Measurements from ENCODE around the gene MORN1.

The MORN1 gene

DNA sequence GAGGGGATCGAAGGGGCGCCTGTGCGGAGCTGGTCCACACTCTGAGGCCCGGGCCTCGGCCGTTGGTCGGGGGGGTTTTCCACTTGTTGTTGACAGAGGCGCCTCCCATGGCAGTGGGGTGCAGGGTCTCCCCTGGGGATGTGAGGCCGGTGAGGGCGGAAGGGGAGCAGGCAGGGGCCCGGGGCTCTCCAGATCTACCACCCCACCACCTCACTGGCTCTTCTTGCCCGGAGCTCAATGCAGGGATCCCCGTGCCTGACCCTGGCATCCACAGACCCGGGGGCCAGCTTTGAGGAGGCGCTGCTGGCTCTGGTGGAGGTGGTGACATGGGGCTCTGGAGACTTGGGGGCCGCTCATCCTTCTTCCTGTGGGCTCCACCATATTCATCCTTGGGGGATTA lies 28.1 kb upstream of the MORN1 start:
- no peak for DNase-seq

DNA sequence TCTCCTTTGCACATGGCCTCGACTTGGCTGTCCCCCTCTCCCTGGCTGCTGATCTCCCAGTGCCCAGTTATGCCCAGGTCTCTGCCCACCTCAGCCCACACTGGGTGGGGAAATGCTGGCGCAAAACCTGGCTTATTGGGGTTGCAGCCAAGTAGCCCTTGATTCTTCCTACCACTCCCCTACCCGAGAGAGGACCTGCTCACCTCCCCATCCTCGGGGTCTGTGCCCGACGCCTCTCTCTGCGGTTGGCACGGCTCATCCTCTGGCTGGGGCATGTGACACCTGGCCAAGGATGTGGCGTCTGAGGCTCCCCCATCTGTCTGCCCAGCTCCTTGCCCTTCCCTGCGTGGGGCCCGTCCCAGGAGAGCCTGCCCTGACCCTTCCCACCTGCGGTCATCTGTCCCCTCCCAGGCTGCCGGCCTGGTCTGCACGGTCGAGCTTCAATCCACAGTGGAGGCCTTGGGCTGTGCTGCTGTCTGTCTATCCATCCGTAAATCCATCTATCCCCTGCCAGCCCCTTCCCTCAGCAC lies 27.5 kb upstream of the MORN1 start:
- no peak for DNase-seq

DNA sequence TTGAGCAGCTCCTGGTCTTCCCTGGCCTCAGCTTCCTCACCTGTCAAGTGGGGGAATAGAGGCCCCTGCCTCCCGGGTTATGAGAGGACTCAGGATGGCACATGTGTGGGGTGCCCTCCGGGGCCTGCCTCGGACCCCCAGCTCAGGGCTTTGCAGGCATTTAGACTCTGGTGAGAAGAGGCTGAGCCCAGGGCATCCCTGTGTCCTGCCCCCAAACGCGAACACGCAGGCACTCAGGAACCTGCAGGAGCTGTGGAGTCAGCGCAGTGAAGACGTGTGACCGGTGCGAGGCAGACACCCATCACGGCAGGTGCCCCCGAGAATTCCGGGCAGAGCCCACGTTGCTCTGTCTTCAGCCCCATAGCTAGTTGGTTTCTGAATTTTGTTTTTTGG lies 26.5 kb upstream of the MORN1 start:
- DNase-seq = no peak

DNA sequence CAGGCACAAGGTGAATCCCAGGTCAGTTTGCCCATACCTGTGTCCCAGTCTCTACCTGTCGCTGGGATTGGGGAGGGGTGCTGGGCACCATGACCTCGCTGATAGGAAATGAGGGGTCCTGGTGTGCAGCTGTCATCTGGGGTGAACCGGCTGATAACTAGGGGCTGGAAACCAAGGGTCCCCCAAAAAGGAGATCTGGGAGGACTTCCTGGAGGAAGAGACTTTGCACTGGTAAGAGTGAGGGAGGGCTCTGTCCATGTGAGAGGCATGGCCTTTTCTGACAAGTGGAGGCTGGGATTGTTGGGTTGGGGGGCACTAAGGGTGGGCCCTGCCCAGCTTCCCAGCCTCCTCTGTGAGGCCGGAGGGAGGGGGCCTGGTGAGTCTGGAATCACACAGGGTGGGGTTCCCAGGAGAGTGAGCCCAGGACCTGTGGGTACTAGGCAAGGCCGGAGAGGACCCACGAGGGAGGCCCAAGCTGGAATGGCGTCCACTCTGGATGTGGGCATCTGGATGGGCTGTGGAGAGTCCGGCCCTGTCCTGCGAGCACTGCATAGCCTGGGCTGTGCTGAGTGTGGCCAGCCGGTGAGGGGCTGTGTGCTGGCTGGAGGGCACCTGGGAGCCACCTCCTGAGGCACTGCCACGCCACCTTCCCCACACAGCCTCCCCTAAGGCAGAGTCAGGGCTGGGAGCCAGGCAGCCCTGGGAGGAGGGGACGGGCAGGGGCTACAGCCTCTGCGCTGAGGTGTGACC lies 25.9 kb upstream of the MORN1 start:
- no peak for DNase-seq

- DNase-seq = no peak
Observed at GRCh38 chr1:2416403-2416802, 25.0 kb upstream of the MORN1 start.

- DNase-seq = no peak
Observed at GRCh38 chr1:2415801-2416208, 24.5 kb upstream of the MORN1 start.

DNA sequence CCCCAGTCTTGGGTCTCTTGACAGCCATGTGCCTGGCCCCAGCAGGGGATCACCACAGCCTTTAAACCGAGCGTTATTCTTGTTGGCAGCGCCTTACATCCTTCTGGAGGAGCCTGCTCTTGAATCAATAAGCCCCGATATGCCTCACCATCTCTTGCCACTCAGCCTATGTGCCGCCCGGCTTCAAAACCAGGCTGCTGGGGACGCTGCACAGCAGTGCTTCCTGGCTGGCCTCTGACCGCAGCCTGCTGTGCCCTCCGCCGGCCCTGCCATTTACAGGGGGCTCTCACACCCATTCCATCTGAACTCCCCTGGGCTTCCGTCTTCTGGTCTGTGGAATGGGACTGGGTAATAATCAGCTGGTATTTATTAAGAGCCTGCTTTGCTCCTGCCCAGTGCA lies 24.0 kb upstream of the MORN1 start:
- no peak for DNase-seq

DNA sequence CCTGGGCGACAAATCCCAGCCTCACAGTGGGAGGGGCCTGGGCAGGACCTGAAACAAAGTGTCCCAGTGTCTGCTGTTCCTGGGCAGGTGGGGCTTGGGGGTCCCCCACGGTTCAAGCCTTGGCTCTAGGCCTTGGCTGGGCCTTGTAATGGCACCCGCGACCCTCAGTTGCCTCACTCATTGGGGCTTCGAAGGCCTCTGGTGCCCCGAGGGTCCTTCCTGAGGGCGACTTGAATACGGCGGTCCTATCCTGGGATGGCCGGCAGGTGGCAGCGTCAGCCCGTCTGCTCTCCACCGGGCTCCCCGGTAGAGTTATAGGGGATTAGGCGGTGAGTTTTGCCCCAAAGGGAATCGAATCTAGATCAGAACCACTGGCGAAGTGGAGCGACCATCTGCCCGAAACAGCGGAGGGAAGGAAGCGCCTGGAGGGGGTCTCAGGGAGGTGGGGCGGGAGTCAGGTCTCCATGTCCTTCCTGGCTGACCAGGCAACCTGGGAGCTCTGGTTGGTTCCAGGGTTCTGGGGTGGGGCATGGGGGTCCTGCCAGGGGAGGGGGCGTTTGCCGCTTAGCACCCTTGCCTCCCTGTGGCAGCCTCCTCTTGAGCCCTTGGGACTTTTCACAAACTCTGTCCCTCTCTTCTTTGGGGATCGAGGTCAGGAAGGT lies 23.1 kb upstream of the MORN1 start:
- peak; percentile 68 to 84 (median 76) for DNase-seq

DNA sequence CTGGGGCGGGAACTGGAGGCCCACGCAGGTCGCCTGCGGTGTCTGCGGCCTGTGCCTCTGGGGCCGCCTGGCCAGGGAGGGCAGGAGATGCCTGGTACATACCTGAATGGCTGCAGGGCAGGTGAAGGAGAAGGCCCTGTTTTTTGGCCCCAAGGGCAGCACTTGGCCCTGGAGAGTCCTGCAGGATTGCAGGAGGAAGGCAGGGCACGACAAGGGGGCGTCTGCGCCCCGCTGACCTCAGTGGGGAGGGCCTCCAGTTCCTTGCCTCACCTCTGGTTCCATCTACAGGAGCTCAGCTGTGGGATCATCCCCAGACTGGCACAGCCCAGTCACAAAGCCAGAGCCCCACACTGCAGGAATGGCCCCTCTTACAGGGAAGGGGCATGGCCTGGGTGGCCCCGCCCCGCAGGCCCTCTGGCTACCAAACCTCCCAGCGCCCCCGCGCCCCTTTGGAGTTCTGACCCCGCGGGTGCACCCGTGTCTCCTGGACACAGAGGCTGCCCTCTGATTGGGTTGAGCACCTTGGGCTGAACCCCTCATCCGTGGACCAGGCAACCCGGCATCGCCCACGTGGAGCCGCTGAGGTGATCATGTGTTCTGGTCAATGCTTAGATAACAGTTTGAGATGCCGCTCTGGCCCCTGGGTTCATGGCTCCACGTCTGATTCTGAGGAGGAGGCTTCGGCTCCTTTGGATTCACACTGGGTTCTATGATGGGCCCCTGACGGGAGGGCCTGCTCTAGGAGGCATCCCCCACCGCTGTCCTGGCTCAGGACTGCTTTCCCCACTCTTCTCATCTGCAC lies 22.3 kb upstream of the MORN1 start:
- peak in 1 of 4 experiments; percentile 13 for DNase-seq

- peak in 1 of 4 experiments; percentile 61 for DNase-seq
Observed at GRCh38 chr1:2412773-2413494, 21.6 kb upstream of the MORN1 start.

- DNase-seq = peak; percentile 98 to 100 (median 99)
Observed at GRCh38 chr1:2412395-2412772, 21.0 kb upstream of the MORN1 start, which contains the start of gene PEX10. PEX10 (minus strand) TSS chr1:2412564; CDS start chr1:2412502, 62 bp downstream.

GRCh38 chr1:2411801-2412394 lies 20.5 kb upstream of the MORN1 start:
- no peak for DNase-seq

DNA sequence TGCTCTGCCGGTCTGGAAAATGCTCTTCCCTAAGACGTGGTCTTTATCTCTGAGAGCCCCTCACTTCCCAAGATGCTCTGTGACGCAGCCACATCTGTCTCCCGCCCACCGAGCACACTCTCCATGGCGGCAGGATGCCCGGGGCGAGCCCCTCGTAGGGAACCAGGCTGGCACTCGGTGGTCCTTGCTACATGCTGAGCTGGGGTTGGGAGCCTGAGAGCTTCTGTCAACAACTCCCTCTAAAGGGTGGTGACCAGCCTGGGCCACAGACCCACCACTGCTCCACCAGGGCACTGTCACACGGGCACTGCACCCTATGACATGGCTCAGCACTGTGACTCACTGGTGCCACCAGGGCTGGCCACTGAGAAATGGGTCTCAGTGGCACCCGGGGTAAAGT lies 18.4 kb upstream of the MORN1 start:
- no peak for DNase-seq

DNA sequence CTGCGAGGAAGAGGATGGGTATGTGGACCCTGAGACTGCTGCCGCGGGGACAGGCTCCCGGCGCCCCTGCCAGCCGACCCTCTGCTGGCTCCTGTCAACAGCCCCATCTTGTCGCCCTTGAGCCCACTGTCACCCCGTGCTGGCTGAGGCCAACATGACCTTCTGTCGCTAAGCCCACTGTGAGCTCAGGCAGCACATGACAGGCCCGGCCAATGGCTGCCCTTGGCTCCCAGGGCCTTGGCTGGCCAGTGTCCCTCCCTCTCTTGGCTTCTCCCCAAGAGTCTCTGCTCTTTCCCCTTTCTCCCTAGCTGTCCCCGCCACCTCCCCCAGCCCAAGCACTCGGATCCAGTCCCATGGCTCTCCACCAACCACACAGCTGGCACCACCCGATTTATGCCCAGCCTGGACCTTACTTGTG lies 17.5 kb upstream of the MORN1 start:
- DNase-seq = no peak

DNA sequence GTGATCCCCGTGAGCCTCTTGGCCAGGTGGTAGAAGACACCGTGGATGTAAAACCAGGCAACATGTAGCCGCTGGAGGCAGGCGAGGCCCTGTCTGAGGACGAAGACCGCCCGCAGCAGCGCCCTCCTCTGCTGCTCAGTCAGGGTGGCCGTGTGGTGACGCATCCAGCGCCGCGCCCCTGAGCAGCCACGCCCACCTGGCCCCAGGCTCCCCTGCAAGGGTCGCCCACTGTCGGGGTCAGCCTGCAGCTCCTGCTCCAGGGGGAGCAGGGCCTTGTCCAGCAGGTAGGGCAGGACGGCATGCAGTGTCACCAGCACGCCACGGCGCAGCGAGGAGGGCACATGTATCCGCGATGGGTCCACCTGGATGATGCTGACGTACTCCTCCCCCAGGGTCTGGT lies 17.1 kb upstream of the MORN1 start:
- no peak for DNase-seq

- no peak for DNase-seq
Observed at GRCh38 chr1:2407991-2408275, 16.6 kb upstream of the MORN1 start.

DNA sequence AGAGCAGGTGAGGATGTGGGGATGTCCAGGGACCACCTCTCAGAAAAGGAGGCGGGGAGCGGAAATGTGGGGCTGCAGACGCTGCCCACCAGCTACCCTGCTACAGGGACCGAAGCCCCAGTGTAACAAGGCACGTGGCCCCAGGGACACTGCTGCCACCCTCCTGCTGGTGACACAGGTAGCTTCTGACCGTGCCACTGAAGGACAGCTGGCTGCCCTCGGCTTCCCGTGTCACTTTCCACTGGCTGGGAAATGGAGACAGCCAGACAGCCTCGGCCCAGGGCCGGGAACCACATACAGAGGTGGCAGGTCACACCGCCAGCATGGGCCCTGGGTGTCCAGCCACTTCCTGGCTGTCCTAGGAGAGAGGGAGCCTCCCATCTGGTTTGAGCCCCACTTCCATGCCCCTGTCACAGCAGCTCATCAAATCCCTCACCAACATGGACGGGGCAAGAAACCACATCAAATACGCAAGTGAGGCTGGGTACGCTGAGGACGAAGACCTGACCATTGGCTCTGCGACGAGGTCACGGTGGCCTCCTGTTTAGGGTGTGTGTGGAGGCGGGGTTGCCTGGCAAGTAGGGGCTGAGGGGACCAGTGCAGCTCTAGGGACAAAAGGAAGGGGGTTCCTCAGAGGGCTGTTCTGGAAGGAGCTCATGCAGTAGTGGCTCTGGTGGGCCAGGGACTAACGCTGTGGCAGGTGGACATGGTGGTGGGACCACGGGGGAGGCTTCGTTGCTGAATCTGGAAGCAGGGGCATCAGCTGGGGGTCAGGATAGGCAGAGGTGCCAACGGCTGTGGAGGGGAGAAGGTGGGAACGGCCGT lies 16.0 kb upstream of the MORN1 start:
- DNase-seq = no peak

DNA sequence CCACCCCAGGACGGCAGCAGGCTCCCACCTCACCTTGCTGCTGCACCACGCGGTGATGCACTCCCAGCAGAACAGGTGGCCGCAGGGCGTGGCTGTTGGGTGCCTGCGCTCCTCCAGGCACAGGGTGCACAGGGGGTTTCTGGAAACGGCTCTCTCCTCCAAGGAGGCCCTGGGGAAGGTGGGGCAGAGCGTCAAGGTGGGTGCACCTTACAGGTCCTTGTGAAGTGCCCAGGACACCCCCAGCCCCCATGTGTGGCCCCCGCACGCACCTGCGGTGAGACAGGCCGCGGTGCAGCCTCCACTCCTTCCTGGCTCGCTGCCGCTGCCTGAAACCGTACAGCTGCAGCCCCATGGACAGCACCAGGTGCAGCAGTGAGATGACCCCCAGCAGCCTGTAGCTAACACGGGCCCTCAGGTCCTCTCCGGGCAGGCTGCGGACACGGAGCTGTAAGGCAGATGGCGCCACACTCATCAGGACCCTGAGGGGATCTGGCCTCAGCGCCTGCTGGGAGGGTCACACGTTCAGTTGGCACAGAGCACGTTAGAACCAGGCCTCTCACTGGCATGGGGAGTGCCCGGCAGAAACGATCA lies 15.2 kb upstream of the MORN1 start:
- DNase-seq = no peak

DNA sequence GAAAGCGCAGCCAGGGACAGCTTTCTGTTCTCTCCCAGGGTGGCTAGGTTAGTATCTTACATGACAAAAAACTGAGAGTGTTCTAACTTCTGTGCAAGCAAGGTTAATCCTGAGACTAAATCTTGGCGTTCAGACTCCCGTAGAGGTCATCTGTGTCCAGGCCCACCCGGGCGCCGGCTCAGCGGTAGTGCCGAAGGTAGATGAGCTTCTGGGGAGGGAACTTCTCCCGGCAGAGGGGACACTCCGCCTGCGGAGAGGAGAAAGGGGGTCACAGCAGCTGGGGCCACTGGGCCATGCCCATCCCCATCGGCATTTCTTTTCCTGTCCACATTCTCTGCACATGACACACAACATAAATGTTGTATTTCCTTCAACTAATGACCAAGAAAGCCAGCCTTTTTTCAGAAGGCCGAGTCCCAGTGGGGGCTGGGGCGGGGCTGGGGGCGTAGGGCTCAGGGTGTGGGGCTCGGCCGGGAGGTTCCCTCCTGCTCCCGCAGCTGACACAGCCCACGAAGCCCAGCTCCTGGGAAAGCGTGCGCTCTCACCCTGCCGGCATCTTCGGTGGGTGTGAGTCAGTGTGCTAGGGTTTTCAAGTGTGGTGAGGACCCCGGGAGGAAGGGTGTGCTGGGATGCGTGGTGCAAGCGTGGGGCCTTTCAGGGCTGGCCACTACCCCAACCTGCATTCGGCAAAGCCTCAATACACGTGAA lies 14.4 kb upstream of the MORN1 start:
- DNase-seq = no peak

- no peak for DNase-seq
Observed at GRCh38 chr1:2404890-2405511, 13.6 kb upstream of the MORN1 start.
